Epidermal melanocyte (primary cell): ENCODE measurements around the gene TMEM59L.

ENCODE experiments used
- DNase-seq: peaks from one replicate; pipeline ENCODE4 v3.0.0; 2011; ENCODE audit warnings: low spot score; ENCODE audit not compliant: insufficient read length

The TMEM59L gene

DNA sequence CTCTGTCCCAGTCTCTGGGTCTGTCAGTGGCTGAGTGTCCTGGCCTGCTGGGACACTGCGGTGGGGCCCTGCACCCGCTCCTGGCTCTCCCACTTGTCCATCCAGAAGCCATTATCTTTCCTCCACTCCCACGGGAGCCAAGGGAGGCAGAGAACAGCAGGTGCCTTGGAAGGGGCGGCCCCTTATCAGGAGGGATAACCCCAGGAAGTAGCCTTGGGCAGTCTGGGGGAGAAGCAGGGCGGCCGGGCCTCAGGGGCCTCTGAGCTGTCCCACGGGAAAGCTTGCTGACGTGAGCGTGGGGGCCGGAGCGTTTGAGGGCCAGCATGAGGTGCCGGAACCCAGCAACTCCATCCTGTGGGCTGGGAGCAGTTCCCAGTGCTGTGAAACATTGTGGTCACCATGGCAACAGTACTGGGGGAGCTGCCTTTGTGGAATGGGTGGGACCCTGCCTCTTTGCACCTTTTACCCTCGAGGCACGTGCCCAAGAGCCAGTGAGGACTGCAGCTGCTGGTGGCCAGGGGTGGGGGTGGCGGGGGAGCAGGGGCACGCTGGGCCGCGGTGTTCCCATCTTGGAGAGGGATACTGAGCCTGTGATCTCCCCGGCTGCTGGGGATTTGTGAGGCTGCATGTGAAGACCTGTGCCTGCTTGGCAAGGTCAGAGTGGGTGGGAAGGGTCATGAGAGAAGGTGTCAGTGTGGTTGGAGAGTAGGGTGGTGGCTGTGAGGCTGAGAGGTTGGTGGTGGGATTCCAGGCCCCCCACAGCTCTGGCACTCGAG, 45.1 kb downstream of the TMEM59L start:
- DNase-seq, result no peak

DNA sequence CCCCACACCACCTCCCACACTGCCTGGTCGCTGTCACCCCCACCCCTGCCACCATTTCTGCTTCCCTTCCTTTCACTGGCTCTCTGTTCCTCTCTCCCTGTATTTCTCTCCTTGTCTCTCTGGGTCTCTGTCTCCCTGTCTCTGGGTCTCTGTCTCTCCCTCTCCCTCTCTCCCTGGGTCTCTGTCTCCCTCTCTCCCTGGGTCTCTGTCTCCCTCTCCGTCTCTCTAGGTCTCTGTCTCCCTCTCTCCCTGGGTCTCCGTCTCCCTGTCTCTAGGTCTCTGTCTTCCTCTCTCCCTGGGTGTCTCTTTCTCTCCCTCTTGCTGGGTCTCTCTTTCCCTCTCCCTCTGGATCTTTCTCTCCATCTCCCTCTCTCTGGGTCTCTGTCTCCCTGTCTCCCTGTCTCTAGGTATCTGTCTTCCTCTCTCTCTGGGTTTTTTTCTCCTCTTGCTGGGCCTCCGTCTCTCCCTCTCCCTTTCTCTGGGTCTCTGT, 45.7 kb downstream of the TMEM59L start:
- no peak for DNase-seq

DNA sequence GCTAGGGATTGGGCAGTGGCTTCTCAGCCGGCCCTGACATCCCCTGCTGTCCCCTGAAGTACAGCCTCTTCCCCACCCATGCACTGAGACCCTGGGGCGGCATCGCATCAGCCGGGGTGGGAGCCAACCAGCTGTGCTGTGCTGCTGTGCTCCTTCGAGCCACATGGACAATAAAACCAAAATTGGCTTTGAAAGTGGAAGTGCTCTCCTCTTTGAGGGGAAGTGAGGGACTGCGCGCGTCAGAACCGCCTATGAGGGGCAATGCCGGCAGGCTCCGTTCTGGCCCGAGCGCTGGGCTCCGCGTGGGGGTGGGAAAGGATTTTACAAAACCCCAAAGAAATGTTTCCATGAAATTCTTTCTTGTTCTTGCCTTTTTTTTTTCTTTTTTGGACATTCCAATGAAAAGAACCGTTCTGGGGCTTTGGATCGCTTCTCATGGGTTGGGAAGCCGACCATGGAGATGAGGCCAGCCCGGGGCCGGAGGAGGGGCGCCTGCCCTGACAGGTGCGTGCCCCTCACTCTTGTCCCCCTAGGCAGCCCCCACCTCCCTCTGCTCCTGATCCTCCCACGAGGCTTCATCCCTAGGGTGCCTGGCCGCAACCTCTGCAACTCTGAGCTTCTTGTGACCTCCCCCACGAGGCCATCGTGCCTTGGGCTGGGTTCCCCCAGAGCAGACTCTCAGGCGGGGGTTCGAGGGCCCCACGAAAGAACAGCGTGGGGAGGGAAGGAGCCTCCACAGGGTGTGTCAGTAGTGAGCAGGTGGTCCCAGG, 46.8 kb downstream of the TMEM59L start:
- DNase-seq, result peak; percentile 49

DNA sequence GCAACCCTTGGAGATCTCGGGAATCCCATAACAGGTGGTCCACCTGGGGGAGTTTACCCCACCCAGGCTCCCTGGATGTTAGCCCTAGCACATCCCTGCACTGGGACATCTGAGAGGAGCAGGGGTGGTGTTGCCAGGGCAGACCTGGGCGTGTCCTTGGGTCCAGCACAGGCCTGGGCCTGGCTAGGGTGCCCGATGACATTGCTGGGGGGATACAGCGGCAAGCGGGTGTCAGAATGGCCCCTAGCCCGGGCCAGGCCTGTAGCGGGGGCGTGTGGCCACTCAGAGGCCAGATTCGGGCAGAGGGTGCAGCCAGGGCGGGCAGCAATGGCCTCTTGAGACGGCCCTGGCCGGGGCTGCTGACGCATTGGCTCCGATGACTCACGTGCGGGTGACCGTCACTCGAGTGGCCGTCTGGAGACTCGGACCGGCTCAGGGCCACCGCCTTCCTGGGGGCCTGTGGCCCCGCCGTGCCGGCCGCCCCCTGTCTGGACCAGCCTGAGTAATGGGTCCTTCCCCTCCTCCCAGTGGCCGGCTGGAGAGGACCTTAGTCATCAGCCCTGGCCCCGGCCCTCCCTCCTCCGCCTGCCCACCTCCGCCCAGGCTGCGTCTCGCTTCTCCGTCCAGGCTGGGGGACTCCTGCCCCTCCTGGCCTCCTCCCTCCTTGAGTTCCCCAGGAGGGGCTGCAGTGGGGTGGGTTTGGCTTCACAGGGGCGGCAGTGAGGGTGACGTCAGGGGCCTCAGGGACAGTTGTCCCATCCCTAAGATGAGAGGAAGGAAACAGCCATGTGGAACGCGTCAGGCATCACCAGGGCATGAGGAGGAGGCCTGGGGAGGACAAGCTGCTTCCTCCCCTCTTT, 47.6 kb downstream of the TMEM59L start:
- DNase-seq, result no peak

DNA sequence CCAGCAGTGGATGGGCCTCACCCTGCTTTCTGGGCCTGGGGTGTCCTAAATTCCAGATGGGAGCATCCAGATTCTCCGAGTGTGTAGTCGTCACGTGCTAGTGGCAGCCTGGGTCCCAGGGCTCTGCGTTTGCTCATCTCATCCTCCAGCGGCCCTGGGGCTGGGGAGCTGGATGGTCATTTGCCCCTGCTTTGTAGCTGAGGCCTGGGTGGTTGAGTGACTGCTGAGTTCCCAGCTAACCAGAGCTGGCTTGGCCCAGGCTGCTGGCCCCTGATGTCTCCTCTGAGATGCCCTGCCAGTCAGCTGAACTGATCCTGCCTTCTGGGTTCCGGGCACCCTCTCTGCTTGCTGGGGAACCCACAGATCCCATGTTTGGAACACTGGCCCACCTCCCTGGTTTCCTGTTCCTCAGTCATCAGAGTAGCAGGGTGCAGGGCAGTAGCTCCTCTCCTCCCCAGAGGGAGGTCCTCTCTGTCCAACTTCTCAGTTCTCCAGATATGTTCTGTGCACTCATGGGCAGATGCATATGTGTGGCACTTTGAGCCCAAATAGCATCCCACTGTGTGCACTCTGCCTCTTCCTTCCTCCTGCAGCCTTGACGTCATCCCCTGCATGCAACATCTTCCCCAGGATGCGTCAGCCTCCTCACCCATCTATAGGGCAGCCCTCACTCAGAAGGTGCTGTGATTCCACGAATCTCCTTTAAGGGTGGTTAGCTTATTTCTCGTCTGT, 48.4 kb downstream of the TMEM59L start:
- no peak for DNase-seq

DNA sequence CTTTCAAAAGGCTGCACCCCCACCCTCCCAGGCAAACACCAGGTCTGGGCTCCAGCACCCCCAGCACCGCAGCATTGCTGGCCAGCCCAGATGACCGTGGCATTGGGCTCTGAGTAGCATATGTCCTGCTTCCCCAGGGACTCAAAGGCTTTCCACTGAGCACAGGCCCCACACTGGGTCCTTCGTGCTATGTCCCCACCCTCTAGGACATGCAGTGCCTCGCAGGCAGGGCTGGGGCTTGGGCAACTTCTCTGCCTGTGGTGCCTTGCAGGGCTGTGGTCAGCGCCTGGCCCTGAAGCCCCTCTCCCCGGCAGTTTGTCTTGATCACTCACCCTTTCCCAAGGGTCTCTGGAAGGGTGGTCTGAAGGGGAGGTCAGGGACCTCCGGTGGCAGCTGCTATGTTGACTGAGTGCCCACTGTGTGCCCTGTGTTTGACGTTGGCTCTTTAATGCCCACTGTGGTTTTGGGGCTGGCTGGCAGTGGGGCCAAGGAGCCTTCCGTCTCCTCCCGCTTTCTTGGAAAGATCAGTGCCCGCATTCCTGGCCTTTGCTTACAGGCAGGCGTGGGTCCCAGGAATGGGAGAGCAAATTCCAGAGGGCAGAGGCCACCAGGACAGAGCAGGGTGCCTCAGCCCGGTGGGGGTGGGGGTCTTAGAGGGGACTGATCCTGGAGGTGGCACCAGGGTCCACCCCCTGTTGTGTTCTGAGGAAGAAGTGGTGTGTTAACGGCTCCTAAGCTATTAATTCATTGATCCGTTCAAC, 50.5 kb downstream of the TMEM59L start:
- DNase-seq, result no peak

DNA sequence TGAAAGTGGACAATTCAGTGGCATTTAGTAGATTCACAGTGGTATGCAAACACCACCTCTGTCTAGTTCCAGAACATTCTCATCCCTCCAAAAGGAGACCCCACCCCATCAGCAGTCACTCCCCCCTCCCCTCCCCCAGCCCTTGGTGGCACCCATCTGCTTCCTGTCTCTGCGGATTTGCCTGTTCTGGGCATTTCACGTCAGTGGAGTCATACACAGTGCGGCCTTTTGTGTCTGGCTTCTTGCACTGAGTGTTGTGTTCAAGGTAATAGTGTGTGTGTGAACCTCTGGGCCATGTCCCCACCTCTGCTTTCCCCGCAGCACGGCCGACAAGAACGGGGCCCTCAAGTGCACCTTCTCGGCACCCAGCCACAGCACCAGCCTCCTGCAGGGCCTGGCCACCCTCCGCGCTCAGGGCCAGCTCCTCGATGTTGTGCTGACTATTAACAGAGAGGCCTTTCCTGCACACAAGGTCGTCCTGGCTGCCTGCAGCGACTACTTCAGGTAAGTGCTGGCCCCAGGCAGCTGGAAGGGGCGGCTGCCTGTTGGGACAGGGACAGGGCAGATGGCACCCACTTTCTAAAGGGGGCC, 51.4 kb downstream of the TMEM59L start:
- no peak for DNase-seq

DNA sequence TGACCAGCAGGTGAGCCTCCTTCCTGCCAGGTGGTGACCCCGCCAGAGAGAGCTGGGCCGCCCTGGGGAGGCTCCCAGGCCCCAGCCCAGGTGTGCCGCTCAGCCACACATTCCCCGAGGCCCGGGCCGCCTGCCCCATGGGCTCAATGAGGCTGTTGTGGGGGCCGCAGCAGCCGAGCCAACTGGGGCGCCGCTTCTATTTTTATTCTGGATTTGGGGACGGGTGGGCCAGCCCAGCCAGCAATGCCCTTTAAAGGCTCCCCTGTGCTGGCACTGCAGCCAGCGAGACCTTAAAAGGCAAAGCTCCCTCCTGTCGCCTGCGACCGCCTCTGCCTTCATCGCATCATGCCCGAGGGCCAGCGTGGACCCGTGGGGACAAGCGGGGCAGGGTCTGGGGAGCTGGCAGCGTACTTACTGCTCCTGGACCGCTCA, 53.1 kb downstream of the TMEM59L start:
- no peak for DNase-seq

DNA sequence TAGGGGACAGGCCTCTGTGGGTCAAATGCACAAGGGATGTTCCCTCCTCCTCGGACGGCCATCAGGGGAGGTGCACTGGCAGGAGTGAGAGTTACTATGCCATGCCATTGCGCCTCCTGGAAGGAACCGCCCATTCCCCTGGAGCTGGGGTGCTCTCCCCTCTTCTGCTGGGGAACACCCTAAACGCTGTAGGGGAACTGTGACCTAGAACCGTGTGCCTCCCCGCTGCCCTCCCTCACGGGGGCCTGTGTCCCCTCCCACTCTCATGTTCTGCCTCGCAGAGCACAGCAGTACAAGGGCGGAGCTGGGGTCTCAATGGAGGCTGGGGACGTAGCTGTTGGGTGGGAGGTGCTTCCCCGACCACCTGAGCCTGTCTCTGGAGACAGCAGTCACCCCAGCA, 53.6 kb downstream of the TMEM59L start:
- no peak for DNase-seq

DNA sequence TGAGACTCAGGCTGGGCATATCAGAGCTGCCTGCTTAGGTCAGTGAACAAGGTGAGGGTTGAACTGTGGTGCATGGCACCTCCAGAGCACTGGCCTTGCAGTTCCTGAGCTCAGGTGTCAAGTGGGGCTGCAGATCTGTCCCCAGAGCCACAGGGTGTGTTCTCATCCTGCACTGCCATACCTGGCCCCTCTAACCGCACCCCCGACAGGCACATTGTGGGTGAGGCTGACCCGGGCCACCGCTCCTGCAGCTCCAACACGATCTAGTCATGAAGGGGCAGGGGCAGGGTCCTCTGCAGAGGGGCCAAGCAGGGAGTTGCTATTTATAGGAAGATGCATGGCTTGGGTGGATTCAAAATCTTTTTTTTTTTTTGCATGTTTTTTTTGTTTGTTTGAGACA, 54.1 kb downstream of the TMEM59L start:
- no peak for DNase-seq

DNA sequence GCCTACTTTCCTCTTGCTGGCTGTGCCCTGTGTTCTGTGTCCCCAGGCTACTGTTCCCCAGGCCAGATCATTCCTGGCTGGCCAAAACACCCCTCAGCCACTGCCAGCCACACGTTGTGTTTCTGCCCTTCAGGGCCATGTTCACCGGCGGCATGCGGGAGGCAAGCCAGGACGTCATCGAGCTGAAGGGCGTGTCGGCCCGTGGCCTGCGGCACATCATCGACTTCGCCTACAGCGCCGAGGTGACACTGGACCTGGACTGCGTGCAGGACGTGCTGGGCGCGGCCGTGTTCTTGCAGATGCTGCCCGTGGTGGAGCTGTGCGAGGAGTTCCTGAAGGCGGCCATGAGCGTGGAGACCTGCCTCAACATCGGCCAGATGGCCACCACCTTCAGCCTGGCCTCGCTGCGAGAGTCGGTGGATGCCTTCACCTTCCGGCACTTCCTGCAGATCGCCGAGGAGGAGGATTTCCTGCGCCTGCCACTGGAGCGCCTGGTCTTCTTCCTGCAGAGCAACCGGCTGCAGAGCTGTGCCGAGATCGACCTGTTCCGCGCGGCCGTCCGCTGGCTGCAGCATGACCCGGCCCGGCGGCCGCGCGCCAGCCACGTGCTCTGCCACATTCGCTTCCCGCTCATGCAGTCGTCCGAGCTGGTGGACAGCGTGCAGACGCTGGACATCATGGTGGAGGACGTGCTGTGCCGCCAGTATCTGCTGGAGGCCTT, 55.0 kb downstream of the TMEM59L start:
- no peak for DNase-seq

DNA sequence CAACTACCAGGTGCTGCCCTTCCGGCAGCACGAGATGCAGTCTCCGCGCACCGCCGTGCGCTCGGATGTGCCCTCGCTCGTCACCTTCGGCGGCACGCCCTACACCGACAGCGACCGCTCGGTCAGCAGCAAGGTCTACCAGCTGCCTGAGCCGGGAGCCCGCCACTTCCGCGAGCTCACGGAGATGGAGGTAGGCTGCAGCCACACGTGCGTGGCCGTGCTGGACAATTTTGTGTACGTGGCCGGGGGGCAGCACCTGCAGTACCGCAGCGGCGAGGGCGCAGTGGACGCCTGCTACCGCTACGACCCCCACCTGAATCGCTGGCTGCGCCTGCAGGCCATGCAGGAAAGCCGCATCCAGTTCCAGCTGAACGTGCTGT, 55.6 kb downstream of the TMEM59L start:
- no peak for DNase-seq

DNA sequence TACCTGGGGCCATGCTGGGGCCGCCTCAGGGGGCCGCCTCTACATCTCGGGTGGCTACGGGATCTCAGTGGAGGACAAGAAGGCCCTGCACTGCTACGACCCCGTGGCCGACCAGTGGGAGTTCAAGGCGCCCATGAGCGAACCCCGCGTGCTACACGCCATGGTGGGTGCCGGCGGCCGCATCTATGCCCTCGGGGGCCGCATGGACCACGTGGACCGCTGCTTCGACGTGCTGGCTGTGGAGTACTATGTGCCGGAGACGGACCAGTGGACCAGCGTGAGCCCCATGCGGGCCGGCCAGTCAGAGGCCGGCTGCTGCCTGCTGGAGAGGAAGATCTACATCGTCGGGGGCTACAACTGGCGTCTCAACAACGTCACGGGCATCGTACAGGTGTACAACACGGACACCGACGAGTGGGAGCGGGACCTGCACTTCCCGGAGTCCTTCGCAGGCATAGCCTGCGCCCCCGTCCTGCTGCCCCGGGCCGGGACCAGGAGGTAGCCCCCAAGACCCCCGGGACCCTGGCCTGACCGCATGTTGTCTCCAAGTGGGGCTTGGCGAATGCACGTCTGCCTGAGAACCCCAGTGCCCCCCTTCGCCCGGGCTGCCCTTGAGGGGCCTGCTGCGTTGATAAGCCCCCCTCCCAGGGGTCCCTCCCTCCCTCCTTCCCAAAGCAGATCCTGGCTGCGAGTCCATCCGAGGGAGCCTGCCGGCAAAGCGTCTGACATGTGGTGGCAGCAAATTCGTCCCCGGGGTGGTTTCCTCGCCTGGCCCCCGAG, 56.3 kb downstream of the TMEM59L start:
- DNase-seq, result no peak

DNA sequence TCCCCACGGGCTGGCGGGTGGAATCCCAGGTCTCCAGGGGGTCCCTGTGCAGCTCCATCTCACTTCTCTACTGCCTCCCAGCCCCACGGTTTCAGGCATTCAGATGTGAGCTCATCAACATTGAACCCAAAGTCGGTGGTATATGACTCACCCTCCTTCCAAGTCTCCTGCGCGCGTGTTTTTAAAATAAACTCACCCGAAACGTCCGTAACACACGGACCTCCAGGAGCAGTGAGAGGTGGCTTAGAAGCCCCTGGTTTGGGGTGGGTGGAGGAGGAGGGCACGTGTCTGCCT, 56.8 kb downstream of the TMEM59L start:
- DNase-seq, result no peak

DNA sequence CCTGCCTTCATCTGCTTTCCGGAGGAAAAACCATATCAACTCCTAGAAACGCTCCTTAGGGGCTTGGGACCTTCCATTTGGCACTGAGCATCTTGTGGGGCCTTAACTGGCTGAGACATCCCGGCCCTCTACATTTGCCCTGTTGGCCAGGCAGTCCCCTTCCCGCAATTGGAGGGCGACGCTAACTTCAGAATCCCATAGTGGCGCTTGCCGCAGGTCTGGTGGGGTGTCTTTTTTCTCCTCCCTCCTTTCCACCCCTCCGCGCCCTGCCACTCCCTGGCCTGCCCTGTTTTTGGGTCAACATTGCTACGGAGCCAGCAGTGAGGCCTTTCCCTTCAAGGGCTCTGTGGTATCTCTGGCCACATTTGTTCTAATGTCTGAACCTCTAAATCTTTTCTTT, 57.2 kb downstream of the TMEM59L start:
- DNase-seq, result no peak

DNA sequence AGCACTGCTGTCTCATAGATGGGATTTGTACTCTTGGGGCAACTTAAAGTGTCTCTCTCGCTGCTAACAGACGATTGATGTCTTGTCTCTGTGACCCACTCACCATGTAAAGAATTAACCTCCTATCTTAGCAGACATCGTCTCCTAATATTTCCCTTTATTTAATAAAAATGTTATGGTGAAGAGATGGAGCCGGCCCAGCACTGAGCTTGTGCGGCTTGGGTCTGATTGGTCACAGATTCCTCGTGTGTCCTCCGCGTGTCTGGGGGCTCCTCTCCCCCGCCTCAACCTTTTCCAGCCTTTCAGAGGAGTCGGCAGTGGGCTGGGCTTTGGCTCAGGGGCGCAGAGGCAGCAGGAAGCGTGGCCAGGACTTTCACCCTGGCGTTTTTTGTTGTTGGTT, 57.6 kb downstream of the TMEM59L start:
- no peak for DNase-seq
